H1 (cell line): ENCODE data around the gene KCNMA1. TPM values are rescaled to one million over a fixed set of nuclear protein-coding genes. Genes with fewer than 3 reads are reported as not detected.

Source experiments
- CTCF ChIA-PET: fragments of 300-600 bp; sonication (Branson Sonifier 250); formaldehyde crosslinking; loops from one replicate; lab custom pipeline; 2021; ENCODE audit not compliant: partially characterized antibody; lab: Charles Lee
- POLR2A ChIA-PET: fragments of 300-600 bp; sonication (Branson Sonifier 250); formaldehyde crosslinking; loops from one replicate; lab custom pipeline; 2021; ENCODE audit warnings: inconsistent platforms; ENCODE audit not compliant: partially characterized antibody; lab: Charles Lee
- DNase-seq, 2 experiments: peaks; one replicate each; pipeline versions ENCODE4 v3.0.0 to v3.0.0-alpha.2; 2010 to 2022; ENCODE audit warnings: low spot score in 2 of 2, low read depth in 1 of 2, mixed read lengths in 1 of 2
- FAIRE-seq: peaks from 2 replicates; lab custom pipeline; 2011; peaks lifted over from hg19 to GRCh38; lab: Jason Lieb, UNC
- H2AFZ ChIP-seq: 2 replicates; pipeline ENCODE4 v1.8.1; 2012; ENCODE audit warnings: low read length, inconsistent platforms
- H2AK5ac ChIP-seq: 2 replicates; pipeline ENCODE4 v1.6.1; 2013; ENCODE audit warnings: low read depth, low read length
- H2BK120ac ChIP-seq: replicated peaks from 2 replicates; pipeline ENCODE3; 2013; ENCODE audit warnings: low read depth, low read length, inconsistent platforms
- H2BK12ac ChIP-seq: 2 replicates; pipeline ENCODE4 v1.6.1; 2013; ENCODE audit warnings: low read depth, low read length
- H2BK15ac ChIP-seq: 2 replicates; pipeline ENCODE4 v1.6.1; 2013; ENCODE audit warnings: low read length
- H2BK20ac ChIP-seq: 2 replicates; pipeline ENCODE4 v1.6.1; 2013; ENCODE audit warnings: low read length
- H2BK5ac ChIP-seq: 2 replicates; pipeline ENCODE4 v1.6.1; 2013; ENCODE audit warnings: low read depth, low read length
- H3K14ac ChIP-seq: 2 replicates; pipeline ENCODE4 v1.6.1; 2013; ENCODE audit warnings: inconsistent platforms; ENCODE audit not compliant: insufficient read length
- H3K18ac ChIP-seq: 2 replicates; pipeline ENCODE4 v1.6.1; 2013; ENCODE audit warnings: low read length; ENCODE audit errors: extremely low read depth
- H3K23ac ChIP-seq: 2 replicates; pipeline ENCODE4 v1.6.1; 2013; ENCODE audit warnings: inconsistent platforms; ENCODE audit not compliant: insufficient read length
- H3K23me2 ChIP-seq: 2 replicates; pipeline ENCODE4 v1.6.1; 2013; ENCODE audit warnings: low read depth, low read length
- H3K27ac ChIP-seq: 2 replicates; pipeline ENCODE4 v1.6.1; 2011; ENCODE audit warnings: low read depth, low read length, inconsistent platforms
- H3K27me3 ChIP-seq, 4 experiments: replicated peaks in 1 of 4; 1 replicate in 1 of 4; 2 replicates in 3 of 4; pipeline versions ENCODE4 v1.6.1 to v1.8.1; 2011 to 2013; ENCODE audit warnings: low read length in 3 of 4, mild to moderate bottlenecking in 3 of 4, inconsistent platforms in 2 of 4, mixed read lengths in 2 of 4, moderate library complexity in 1 of 4; ENCODE audit not compliant: control insufficient read depth in 3 of 4, insufficient read depth in 3 of 4; ENCODE audit errors: extremely low read depth in 1 of 4
- H3K36me3 ChIP-seq, 4 experiments: 2 replicates each; pipeline versions ENCODE4 v1.6.1 to v1.8.1; 2011 to 2013; ENCODE audit warnings: mild to moderate bottlenecking in 4 of 4, low read length in 3 of 4, moderate library complexity in 2 of 4, control low read depth in 1 of 4, inconsistent platforms in 1 of 4; ENCODE audit not compliant: insufficient read depth in 4 of 4, control insufficient read depth in 2 of 4
- H3K4ac ChIP-seq: replicated peaks from 2 replicates; pipeline ENCODE3; 2013; ENCODE audit warnings: low read length, low read depth, mixed read lengths, inconsistent platforms; ENCODE audit not compliant: insufficient read length
- H3K4me1 ChIP-seq, 4 experiments: replicated peaks in 1 of 4; 1 replicate in 1 of 4; 2 replicates in 3 of 4; pipeline versions ENCODE4 v1.6.1 to v1.8.1; 2011 to 2013; ENCODE audit warnings: low read length in 3 of 4, inconsistent platforms in 2 of 4, mixed read lengths in 1 of 4; ENCODE audit not compliant: insufficient read depth in 4 of 4, control insufficient read depth in 3 of 4
- H3K4me2 ChIP-seq, 2 experiments: 2 replicates each; pipeline versions ENCODE4 v1.6.1 to v1.8.1; 2011 to 2013; ENCODE audit warnings: low read depth in 2 of 2, low read length in 2 of 2, control low read depth in 1 of 2, inconsistent platforms in 1 of 2, mild to moderate bottlenecking in 1 of 2; ENCODE audit not compliant: insufficient read depth in 1 of 2
- H3K4me3 ChIP-seq, 4 experiments: fragments of 200-600, 300-600 bp in 1 of 4; sonication (generic), shearing (Covaris generic), sonication (Bioruptor Twin) in 1 of 4; 2 replicates each; pipeline versions ENCODE4 v1.5.1 to v1.8.1; 2011 to 2016; ENCODE audit warnings: low read length in 4 of 4, low read depth in 3 of 4, control low read depth in 2 of 4, inconsistent platforms in 2 of 4, mild to moderate bottlenecking in 2 of 4, mixed read lengths in 1 of 4, moderate library complexity in 1 of 4; ENCODE audit not compliant: insufficient read depth in 2 of 4; ENCODE audit errors: extremely low read depth in 1 of 4
- H3K56ac ChIP-seq: replicated peaks from 2 replicates; pipeline ENCODE3; 2013; ENCODE audit warnings: low read depth, mild to moderate bottlenecking, mixed read lengths, low read length, inconsistent platforms; ENCODE audit not compliant: insufficient read length
- H3K79me1 ChIP-seq: 2 replicates; pipeline ENCODE4 v1.6.1; 2013; ENCODE audit warnings: low read depth, low read length, control low read depth
- H3K79me2 ChIP-seq, 2 experiments: 2 replicates each; pipeline versions ENCODE4 v1.6.1 to v1.8.1; 2012 to 2013; ENCODE audit warnings: low read length in 2 of 2, mild to moderate bottlenecking in 2 of 2, inconsistent platforms in 1 of 2; ENCODE audit not compliant: insufficient read depth in 2 of 2, control insufficient read depth in 1 of 2
- H3K9ac ChIP-seq, 4 experiments: replicated peaks in 1 of 4; 1 replicate in 1 of 4; 2 replicates in 3 of 4; pipeline versions ENCODE4 v1.6.1 to v1.8.1; 2011 to 2013; ENCODE audit warnings: low read depth in 3 of 4, low read length in 3 of 4, control low read depth in 2 of 4, mild to moderate bottlenecking in 2 of 4, moderate library complexity in 2 of 4, inconsistent platforms in 1 of 4; ENCODE audit errors: extremely low read depth in 1 of 4
- H3K9me3 ChIP-seq, 2 experiments: 2 replicates each; pipeline versions ENCODE4 v1.6.1 to v1.8.1; 2012 to 2013; ENCODE audit warnings: mild to moderate bottlenecking in 2 of 2, moderate library complexity in 2 of 2, control low read depth in 1 of 2, inconsistent platforms in 1 of 2, low read depth in 1 of 2, low read length in 1 of 2, mixed read lengths in 1 of 2; ENCODE audit not compliant: insufficient read depth in 2 of 2
- H4K20me1 ChIP-seq, 2 experiments: replicated peaks in 1 of 2; 2 replicates each; pipeline versions ENCODE3 to v1.8.1; 2011 to 2013; ENCODE audit warnings: inconsistent platforms in 2 of 2, low read length in 2 of 2, mild to moderate bottlenecking in 1 of 2; ENCODE audit not compliant: insufficient read depth in 2 of 2, control insufficient read depth in 1 of 2
- H4K5ac ChIP-seq: 2 replicates; pipeline ENCODE4 v1.6.1; 2013; ENCODE audit warnings: low read length, low read depth, mixed read lengths, inconsistent platforms; ENCODE audit not compliant: insufficient read length
- H4K8ac ChIP-seq: 2 replicates; pipeline ENCODE4 v1.8.0; 2013; ENCODE audit warnings: mild to moderate bottlenecking, moderate library complexity, low read length, inconsistent platforms; ENCODE audit not compliant: insufficient read depth; ENCODE audit errors: extremely low read depth
- H4K91ac ChIP-seq: replicated peaks from 2 replicates; pipeline ENCODE3; 2013; ENCODE audit warnings: low read length, mixed read lengths, inconsistent platforms; ENCODE audit not compliant: insufficient read length
- BACH1 ChIP-seq: IDR thresholded peaks from 2 replicates; pipeline ENCODE4 v1.6.1; 2012; ENCODE audit warnings: low read length, improper control_type of control experiment
- WGBS, 2 experiments: shearing (Covaris generic) in 1 of 2; methylation state at CpG; one replicate each; pipeline versions ENCODE4 v1.1.6 to v1.1.7; 2013 to 2015; ENCODE audit warnings: low lambda C conversion rate in 2 of 2, mixed read lengths in 2 of 2, inconsistent platforms in 1 of 2, low coverage in 1 of 2, missing lambda C conversion rate in 1 of 2; ENCODE audit not compliant: insufficient replicate concordance in 2 of 2, insufficient coverage in 1 of 2, insufficient read length in 1 of 2; ENCODE audit errors: extremely low coverage in 1 of 2, missing lambda C conversion rate in 1 of 2; 5-methylcytosine and 5-hydroxymethylcytosine counted together
- polyA plus RNA-seq, 7 experiments: library from polyadenylated mRNA; depleted of rRNA in 3 of 7; stranded (reverse) in 5 of 7; unstranded in 2 of 7; fragments of >200 nt in 5 of 7; fragments of 200-250 nt in 2 of 7; gene quantifications; 1 replicate in 5 of 7; 2 replicates in 1 of 7; 4 replicates in 1 of 7; pipeline versions ENCODE4 v1.2.1 to v1.2.3, GENCODE V29; 2011 to 2013; ENCODE audit warnings: missing spikeins in 2 of 7, mixed read lengths in 2 of 7
- total RNA-seq: library from RNA; stranded (reverse); fragmentation: NEBNext Ultra II Directional; extraction: Animal tissue kit (Norgen Biotek cat#: 25700); gene quantifications from 2 replicates; pipeline ENCODE4 v1.2.1, GENCODE V29; 2021
- TF ChIP-seq, protein P1 (sequence below): IDR thresholded peaks from 2 replicates; pipeline ENCODE4 v1.6.1; 2012; ENCODE audit warnings: inconsistent platforms

KCNMA1 gene
- total and polyA plus RNA-seq, 2 of the 8 experiments (the other 6 are each of a cell fraction or from before 2014, with no cell fraction given) = 10.2 to 11.1 TPM

DNA sequence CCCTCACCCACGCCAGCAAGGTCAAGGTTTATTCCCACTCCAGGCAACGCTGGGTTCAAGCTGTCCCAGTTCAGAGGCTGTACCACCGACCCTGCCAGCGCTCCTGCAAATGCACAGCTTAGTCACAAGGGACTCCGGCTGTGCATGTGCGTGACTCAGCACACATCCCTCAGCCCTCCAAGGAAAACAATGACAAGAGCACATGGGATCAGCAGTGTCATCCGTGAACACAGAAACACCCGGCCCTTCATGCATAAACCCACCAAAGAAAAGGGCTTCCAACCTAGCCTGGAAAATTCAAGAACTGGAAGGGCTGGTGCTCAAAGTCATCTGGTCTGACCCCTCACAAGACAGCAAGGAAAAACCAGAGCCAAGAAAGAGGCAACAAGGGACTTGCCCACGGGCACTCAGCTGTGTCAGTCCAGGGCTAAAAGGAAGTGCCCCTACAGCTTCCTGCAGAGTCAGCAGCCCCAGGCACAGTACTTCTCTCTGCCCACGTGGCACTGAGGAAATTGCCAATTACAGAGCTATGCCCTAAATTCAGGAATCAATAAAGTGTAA lies 106.1 kb downstream of the KCNMA1 start:
- no peak overlapping the region for H3K4me2 ChIP-seq
- POLR2A ChIA-PET = interaction anchor here (1.5 kb wide), 1 partner anchor 34 kb away, joined by 4 read pairs; no protein-coding TSS in a partner anchor
- no peak for FAIRE-seq

More for the DNA sequence above, 106.1 kb downstream of the KCNMA1 start:
- H3K79me2 ChIP-seq = peaks cover 0 to 2% of the 10 kb centered on the region in 2 experiments; a peak in 2 of 4 replicates
- H2BK120ac ChIP-seq = no peak overlapping the region
- no peak overlapping the region for H4K5ac ChIP-seq
- no peak overlapping the region for H3K4me3 ChIP-seq
- no peaks in the 10 kb centered on the region for H3K79me1 ChIP-seq
- no peak overlapping the region for H3K4ac ChIP-seq
- no peak overlapping the region for H3K56ac ChIP-seq
- peak overlapping the region; percentile 34; the same call in 1 of the 2 replicates for H2BK15ac ChIP-seq
- TF ChIP-seq, protein P1, sequence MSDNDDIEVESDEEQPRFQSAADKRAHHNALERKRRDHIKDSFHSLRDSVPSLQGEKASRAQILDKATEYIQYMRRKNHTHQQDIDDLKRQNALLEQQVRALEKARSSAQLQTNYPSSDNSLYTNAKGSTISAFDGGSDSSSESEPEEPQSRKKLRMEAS = no peak
- TF ChIP-seq BACH1 = 0 out of 2 replicates have a peak, but pooled peaks have one; percentile 59
- H4K91ac ChIP-seq = peak overlapping the region; percentile 53
- H2BK12ac ChIP-seq = peak overlapping the region; percentile 52; the same call in 1 of the 2 replicates
- H3K9ac ChIP-seq = no peak overlapping the region
- H3K14ac ChIP-seq = no peak overlapping the region
- H3K36me3 ChIP-seq = no peaks in the 10 kb centered on the region
- H3K18ac ChIP-seq = no peak overlapping the region
- no peak for DNase-seq
- H3K23me2 ChIP-seq = peaks cover 2% of the 10 kb centered on the region; the same call in 1 of the 2 replicates
- no peaks in the 10 kb centered on the region for H4K20me1 ChIP-seq
- H4K8ac ChIP-seq = peak overlapping the region; percentile 6; the same call in 1 of the 2 replicates
- H3K9me3 ChIP-seq = no peaks in the 10 kb centered on the region
- H3K27ac ChIP-seq = no peak overlapping the region
- H2BK5ac ChIP-seq = peak overlapping the region; percentile 56; the same call in 1 of the 2 replicates
- peaks cover 4 to 15% (median 12%) of the 10 kb centered on the region in 4 experiments; a peak in 6 of 7 replicates for H3K4me1 ChIP-seq
- CTCF ChIA-PET = interaction anchor here (0.6 to 2.0 kb wide), 7 partner anchors 8 to 182 kb away, joined by 3 to 6 read pairs (median 4); no protein-coding TSS in a partner anchor
- no peak overlapping the region for H2AFZ ChIP-seq
- H3K27me3 ChIP-seq = no peaks in the 10 kb centered on the region
- 80% methylated on average over 10 of the region's 10 CpGs; no CpG with 5 or more reads in 1 of the 2 experiments for WGBS, 2 experiments
- no peak overlapping the region for H3K23ac ChIP-seq
- no peak overlapping the region for H2AK5ac ChIP-seq
- H2BK20ac ChIP-seq = no peak overlapping the region
